Pulmonary artery endothelial cell (primary cell): ENCODE data around the gene ADAMTS20. TPM values are rescaled to one million over a fixed set of nuclear protein-coding genes. Genes with fewer than 3 reads are reported as not detected.

ENCODE experiments used
- DNase-seq: peaks from one replicate; pipeline ENCODE4 v3.0.0-alpha.2; 2011; ENCODE audit warnings: low read depth, low spot score
- total RNA-seq: library from RNA; depleted of rRNA; stranded (reverse); fragments of >200 nt; gene quantifications from 2 replicates; pipeline ENCODE4 v1.2.3, GENCODE V29; 2014

Gene ADAMTS20
- total RNA-seq, 1 donor from 2014 or later, result not detected

GRCh38 chr12:43493261-43493797 is 58.7 kb downstream of the ADAMTS20 start:
- DNase-seq, result no peak

DNA sequence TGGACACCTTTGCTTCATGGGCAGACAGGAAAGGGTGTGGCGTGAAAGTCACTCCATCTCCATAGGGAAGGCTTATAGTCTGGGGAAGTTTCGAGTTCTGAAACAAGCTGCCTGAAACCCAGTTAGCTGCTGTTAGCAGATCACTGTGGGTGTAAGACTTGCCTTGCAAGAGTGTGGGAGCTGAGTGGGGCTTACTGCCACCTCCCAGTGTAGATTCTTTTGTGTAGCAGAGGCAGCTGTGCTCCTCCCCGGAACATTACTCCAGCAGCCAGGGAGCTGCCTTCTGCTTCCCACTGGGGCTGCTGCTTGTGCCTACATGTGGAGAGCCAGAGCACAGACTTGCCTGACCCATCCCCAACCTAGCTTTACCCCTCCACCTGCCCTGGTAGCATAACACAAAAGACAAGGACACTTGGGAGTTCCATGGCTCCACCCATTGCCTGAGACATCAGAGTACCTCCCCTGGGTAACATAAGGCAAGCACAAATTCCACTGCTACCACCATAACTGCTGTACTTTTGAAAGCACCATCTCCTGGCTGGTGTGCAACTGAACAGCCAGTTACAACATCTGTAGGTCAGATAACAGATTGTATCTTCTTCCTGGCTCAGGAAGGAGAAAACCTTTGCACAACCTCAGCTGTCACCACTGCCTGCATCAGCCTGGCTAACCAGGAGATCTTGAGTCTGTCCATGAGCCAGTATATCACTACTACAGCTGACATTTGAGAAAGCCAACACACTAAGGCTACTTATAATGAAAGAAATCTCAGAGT is 69.5 kb downstream of the ADAMTS20 start:
- no peak for DNase-seq

- no peak for DNase-seq
These were observed 71.4 kb downstream of the ADAMTS20 start for GRCh38 chr12:43480591-43480990.

DNA sequence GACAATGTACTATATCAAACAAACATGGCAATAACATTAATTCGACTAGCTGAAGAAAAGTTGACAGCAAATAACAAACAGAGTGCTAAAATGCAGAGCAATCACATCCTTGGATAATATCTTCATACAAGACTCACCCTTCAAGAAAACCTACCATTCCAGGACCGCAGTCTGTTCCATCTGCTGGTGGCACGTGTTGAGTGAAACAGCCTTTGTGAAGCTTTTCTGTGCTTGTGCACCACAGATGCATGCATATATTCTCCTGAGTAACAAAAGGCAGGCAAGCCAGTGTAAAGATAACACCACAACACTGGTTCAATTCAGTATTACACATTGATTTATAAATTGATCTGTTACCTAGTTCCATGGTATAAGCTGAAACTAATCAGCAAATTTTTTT is 89.3 kb downstream of the ADAMTS20 start:
- no peak for DNase-seq

DNA sequence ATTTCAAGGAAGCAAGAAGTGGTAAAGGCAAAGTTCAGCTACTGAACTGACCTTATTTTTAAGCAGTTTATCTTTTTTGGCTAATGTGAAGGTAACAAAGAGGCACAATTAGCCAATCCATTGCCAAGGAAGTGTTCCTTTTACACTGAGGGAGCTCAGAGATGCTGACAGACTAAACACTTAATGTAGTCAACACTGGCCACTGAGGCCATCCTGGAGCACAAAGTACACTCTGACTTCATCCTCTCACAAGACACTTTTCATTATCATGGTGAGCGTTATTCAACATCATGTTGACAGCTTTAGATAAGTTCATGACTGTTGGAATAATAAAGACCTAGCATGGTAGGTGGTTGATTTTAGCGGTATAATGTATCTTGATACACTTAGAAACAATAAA is 89.9 kb downstream of the ADAMTS20 start:
- DNase-seq, result no peak

DNA sequence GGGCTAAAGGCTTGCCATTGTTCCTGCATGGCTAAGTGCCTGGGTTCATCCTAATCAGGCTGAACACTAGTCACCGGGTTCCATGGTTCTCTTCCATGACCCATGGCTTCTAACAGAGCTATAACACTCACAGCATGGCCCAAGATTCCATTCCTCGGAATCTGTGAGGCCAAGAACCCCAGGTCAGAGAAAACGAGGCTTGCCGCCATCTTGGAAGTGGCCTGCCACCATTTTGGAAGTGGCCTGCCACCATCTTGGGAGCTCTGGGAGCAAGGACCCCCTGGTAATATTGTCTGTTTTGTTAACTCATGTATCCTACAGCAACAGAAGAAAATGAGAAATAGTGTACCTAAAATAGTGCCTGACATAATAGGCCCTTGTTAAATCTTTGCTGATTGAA is 92.7 kb downstream of the ADAMTS20 start:
- no peak for DNase-seq

- no peak for DNase-seq
These were observed 98.2 kb downstream of the ADAMTS20 start for GRCh38 chr12:43453761-43454160.

DNA sequence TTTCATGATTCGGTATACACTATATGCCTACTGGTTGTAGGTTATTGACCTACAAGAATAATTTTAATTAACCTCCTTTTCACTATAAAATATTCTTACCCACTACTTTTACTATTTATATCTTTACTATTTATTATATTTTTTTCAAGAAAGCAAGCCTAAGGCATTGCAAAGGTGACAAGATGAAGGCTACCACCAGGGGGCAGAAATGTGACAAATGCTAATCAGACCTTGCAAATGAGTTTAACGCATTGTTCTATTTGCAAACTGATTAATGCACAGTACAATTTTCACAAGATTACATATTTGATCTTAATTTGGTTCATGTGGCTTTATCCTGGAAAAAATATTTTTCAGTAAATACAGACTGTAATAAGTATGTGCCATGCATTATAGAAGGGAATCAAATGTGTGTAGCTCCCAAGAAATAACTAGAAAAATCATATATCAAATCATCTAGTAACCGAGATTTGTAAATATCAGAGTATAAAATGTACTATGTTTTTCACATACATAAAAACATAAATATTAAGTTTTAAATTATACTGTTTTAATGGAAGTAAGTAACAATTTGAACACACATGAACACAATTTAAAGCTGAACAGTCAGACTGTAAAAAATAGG is 107.0 kb downstream of the ADAMTS20 start:
- peak; percentile 44 for DNase-seq

- no peak for DNase-seq
These were observed 115.4 kb downstream of the ADAMTS20 start for GRCh38 chr12:43436597-43436996.

- no peak for DNase-seq
These were observed 117.4 kb downstream of the ADAMTS20 start for GRCh38 chr12:43434614-43435013.

GRCh38 chr12:43428088-43428600 is 123.9 kb downstream of the ADAMTS20 start:
- DNase-seq, result no peak

- DNase-seq, result no peak
These were observed 126.6 kb downstream of the ADAMTS20 start for GRCh38 chr12:43425361-43425760.

DNA sequence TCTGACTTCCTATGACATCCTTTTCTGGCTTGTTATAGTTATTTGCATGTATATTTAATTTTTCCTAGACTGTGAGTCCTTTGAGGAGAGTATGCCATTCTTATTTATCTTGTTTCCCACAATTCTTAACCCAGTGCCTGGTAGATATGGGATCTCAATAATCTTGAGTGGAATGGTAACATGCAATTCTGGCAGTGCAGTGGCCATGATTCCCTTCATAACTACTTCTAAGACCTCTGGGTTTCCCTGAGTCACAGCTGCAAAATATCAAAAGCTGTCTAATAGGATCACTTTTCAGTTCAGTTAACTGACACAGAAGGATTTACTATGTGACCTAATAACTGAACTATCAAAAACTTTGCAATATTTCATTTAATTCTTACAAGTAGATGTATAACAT is 135.0 kb downstream of the ADAMTS20 start:
- DNase-seq, result no peak

- DNase-seq, result no peak
These were observed 144.0 kb downstream of the ADAMTS20 start for GRCh38 chr12:43407816-43408645.

DNA sequence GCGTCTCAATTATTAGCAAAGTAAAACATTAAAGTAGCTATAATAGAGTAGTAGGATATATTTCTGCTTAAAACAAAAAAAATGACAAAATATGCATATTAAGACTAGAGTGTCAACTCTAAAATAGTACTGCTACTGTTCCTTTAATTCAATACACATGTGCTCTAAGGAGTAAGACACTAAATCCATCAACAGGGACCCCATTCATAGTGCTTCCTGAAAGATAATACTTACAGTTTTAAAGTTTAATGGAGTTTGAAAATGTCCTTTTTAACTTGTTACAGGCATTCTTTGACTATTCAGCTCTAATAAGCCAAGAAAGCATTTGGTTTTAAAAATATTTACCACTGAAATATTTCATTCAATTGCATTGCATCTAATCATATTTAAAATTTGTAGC is 145.2 kb downstream of the ADAMTS20 start:
- DNase-seq, result no peak

- no peak for DNase-seq
These were observed 149.6 kb downstream of the ADAMTS20 start for GRCh38 chr12:43402436-43402835.

GRCh38 chr12:43401096-43401495 is 150.9 kb downstream of the ADAMTS20 start:
- DNase-seq, result no peak

- no peak for DNase-seq
These were observed 155.3 kb downstream of the ADAMTS20 start for GRCh38 chr12:43396671-43397070.

DNA sequence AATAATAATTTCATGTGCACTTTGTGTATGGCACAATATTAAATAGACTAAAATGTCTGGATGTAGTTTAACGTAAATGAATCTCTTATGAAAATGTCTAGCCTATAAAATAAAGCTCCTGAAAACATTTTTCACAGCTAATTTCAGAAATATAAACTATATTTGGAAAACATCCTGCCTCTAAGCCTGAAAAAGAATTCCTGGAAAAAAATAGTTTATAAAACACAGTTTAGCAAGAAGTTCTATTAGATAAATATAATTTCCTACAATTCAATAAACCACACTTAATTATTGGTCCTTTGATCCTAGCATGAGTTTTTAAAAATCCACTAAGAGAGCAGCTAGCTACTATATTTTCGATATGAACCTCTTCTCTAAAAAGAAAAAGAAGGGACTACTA is 159.9 kb downstream of the ADAMTS20 start:
- DNase-seq, result no peak

GRCh38 chr12:43381879-43382278 is 170.1 kb downstream of the ADAMTS20 start:
- DNase-seq, result no peak

GRCh38 chr12:43378448-43378847 is 173.6 kb downstream of the ADAMTS20 start:
- no peak for DNase-seq

DNA sequence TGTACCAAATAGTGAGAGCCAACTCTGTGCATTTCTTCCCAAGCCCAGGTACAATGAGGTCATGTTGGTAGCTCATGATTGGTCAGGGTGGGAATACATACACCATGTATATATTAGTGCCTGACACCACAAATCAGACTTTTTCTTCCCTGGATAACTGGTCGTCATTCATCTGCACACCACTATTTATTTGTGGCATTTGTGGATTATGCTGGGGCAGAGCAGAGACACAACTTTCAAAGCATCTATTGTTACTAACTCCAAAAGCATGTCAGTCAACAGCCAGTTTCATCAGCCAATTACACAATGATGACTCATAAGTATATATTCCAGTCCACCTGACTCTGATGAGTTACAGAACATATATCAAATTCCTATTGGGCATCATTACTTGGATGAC is 181.7 kb downstream of the ADAMTS20 start:
- DNase-seq, result no peak
